Uterus (tissue), 4 donors: Measurements from ENCODE around the gene TRPT1. TPM values are rescaled to one million over a fixed set of nuclear protein-coding genes. Genes with fewer than 3 reads are reported as not detected.

ENCODE experiments used
- DNase-seq, 2 donors: peaks; one replicate each; pipeline ENCODE4 v3.0.0-alpha.2; 2019 to 2020
- H3K27ac ChIP-seq, 2 donors: fragments of 200-600 bp; sonication (generic); 1 replicate in 1 of 2; 2 replicates in 1 of 2; pipeline ENCODE4 v1.5.1; 2016 to 2018
- H3K27me3 ChIP-seq, 2 donors: fragments of 200-600 bp; sonication (generic); one replicate each; pipeline ENCODE4 v1.5.1; 2018 to 2019; ENCODE audit warnings: control low read depth in 1 of 2
- H3K36me3 ChIP-seq, 2 donors: fragments of 200-600 bp; sonication (generic); one replicate each; pipeline ENCODE4 v1.5.1; 2019; ENCODE audit warnings: control low read depth in 1 of 2
- H3K4me1 ChIP-seq, 2 donors: fragments of 200-600 bp; sonication (generic); one replicate each; pipeline ENCODE4 v1.5.1; 2018 to 2019; ENCODE audit warnings: control low read depth in 1 of 2
- H3K4me3 ChIP-seq, 2 donors: fragments of 200-600 bp; sonication (generic); 1 replicate in 1 of 2; 2 replicates in 1 of 2; pipeline ENCODE4 v1.5.1; 2018 to 2019; ENCODE audit warnings: mild to moderate bottlenecking in 1 of 2
- H3K9me3 ChIP-seq, 2 donors: fragments of 200-600 bp; sonication (generic); one replicate each; pipeline ENCODE4 v1.5.1; 2019; ENCODE audit warnings: control low read depth in 1 of 2
- CTCF ChIP-seq, 4 experiments: fragments of 200-600 bp in 2 of 4; fragments of 450-650 bp in 2 of 4; sonication (generic) in 2 of 4; IDR thresholded peaks; one replicate each; pipeline ENCODE4 v1.5.1; 2016 to 2019; ENCODE audit warnings: antibody characterized with exemption in 4 of 4, mild to moderate bottlenecking in 2 of 4, moderate library complexity in 1 of 4
- POLR2A ChIP-seq, 2 donors: fragments of 450-650 bp; IDR thresholded peaks; one replicate each; pipeline ENCODE4 v1.6.1; 2016; ENCODE audit warnings: antibody characterized with exemption in 2 of 2, mild to moderate bottlenecking in 1 of 2, moderate library complexity in 1 of 2
- intact Hi-C: fragments of 100-400 bp; cut with DNase I; formaldehyde crosslinking; loops from one replicate; pipeline ENCODE4 v1.15.1; 2023; ENCODE audit warnings: low total_unique reads
- total RNA-seq, 4 donors: library from RNA; depleted of rRNA in 3 of 4; stranded (reverse); fragments of >200 nt in 3 of 4; gene quantifications; one replicate each; pipeline versions ENCODE4 v1.1.0 to v1.2.4, GENCODE V29; 2014 to 2023
- donor health status: DM: yes; HTN: yes; CAD: no.

Gene TRPT1
- total RNA-seq, 4 donors from 2014 or later: 7.2 to 42.9 (median 18.7) TPM

- Histone ChIP-seq H3K27me3 (no peaks in the 10 kb centered on the region), H3K27ac (no peak overlapping the region), H3K4me1 (no peaks in the 10 kb centered on the region), H3K36me3 (no peaks in the 10 kb centered on the region), H3K4me3 (no peak overlapping the region), H3K9me3 (no peaks in the 10 kb centered on the region)
- intact Hi-C loops: no loop called here
- no peak for DNase-seq
- TF ChIP-seq CTCF (IDR thresholded peaks at IDR 0.05) (no peak), POLR2A (IDR thresholded peaks at IDR 0.05) (no peak)
These were observed 35.6 kb upstream of the TRPT1 start for GRCh38 chr11:64261556-64262080.

- H3K36me3 ChIP-seq: no peaks in the 10 kb centered on the region
- intact Hi-C loops: no loop called here
- H3K4me3 ChIP-seq: no peak overlapping the region
- no peak for TF ChIP-seq CTCF (IDR thresholded peaks at IDR 0.05)
- no peak for TF ChIP-seq POLR2A (IDR thresholded peaks at IDR 0.05)
- H3K4me1 ChIP-seq: no peaks in the 10 kb centered on the region
- H3K27me3 ChIP-seq: no peaks in the 10 kb centered on the region
- no peak for DNase-seq
- H3K9me3 ChIP-seq: no peaks in the 10 kb centered on the region
- H3K27ac ChIP-seq: no peak overlapping the region
These were observed 34.2 kb upstream of the TRPT1 start for GRCh38 chr11:64260147-64260708.

GRCh38 chr11:64259533-64260067 lies 33.6 kb upstream of the TRPT1 start:
- Histone ChIP-seq H3K36me3 (no peaks in the 10 kb centered on the region), H3K4me3 (no peak overlapping the region), H3K9me3 (no peaks in the 10 kb centered on the region), H3K27me3 (no peaks in the 10 kb centered on the region), H3K4me1 (no peaks in the 10 kb centered on the region), H3K27ac (no peak overlapping the region)
- DNase-seq: no peak
- intact Hi-C loops: no loop called here
- TF ChIP-seq CTCF (IDR thresholded peaks at IDR 0.05): no peak
- no peak for TF ChIP-seq POLR2A (IDR thresholded peaks at IDR 0.05)

DNA sequence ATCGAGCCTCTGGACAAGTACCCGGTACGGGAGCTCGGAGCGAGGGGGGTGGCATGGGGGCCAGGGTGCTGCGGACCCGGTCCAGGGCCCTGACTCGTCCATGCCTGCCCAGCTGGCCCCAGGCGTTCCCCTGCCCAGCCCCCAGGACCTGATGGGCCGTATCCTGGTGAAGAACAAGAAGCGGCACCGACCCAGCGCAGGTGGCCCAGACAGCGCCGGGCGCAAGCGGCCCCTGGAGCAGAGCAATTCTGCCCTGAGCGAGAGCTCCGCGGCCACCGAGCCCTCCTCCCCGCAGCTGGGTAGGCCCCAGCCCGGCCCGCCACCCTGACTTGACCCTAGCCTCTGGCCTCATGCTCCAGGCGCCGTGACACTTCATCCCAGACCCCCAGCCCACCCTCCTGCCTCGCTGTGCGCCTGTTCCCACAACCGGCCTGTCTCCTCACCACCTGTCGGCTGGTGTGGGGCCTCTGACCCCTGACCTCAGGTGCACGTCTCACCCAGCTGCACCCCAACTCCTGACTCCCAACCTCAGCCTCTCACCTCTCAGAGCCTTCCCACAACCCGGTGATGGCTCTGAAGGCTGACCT lies 33.1 kb upstream of the TRPT1 start:
- DNase-seq: no peak
- intact Hi-C loops: no loop called here
- no peaks in the 10 kb centered on the region for H3K9me3 ChIP-seq
- H3K27ac ChIP-seq: no peak overlapping the region
- H3K4me1 ChIP-seq: no peaks in the 10 kb centered on the region
- no peak overlapping the region for H3K4me3 ChIP-seq
- no peaks in the 10 kb centered on the region for H3K36me3 ChIP-seq
- TF ChIP-seq CTCF (IDR thresholded peaks at IDR 0.05) (no peak), POLR2A (IDR thresholded peaks at IDR 0.05) (no peak)
- H3K27me3 ChIP-seq: no peaks in the 10 kb centered on the region

DNA sequence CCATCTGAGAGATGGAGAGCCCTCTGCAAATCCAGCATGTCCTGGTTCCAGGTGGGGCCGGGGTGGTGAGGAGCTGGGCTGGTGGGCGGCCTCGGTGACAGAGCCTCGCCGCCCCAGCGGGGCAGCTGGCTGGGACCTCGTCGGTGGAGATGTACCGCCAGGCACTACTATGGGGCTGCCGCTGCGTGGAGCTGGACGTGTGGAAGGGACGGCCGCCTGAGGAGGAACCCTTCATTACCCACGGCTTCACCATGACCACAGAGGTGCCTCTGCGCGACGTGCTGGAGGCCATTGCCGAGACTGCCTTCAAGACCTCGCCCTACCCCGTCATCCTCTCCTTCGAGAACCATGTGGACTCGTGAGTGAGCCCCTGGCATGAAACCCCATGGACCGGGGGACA lies 32.4 kb upstream of the TRPT1 start:
- Histone ChIP-seq H3K4me3 (no peak overlapping the region), H3K27ac (no peak overlapping the region), H3K9me3 (no peaks in the 10 kb centered on the region), H3K36me3 (no peaks in the 10 kb centered on the region), H3K27me3 (no peaks in the 10 kb centered on the region), H3K4me1 (no peaks in the 10 kb centered on the region)
- no peak for DNase-seq
- no peak for TF ChIP-seq POLR2A (IDR thresholded peaks at IDR 0.05)
- TF ChIP-seq CTCF (IDR thresholded peaks at IDR 0.05): no peak
- intact Hi-C loops: no loop called here
